CD14-positive monocyte (primary cell): ENCODE results near the gene BIN1. TPM values are rescaled to one million over a fixed set of nuclear protein-coding genes. Genes with fewer than 3 reads are reported as not detected.

ENCODE experiments used
- DNase-seq, 3 donors: peaks; one replicate each; pipeline ENCODE4 v3.0.0-alpha.2; 2011 to 2022
- H2AFZ ChIP-seq: 2 replicates; pipeline ENCODE4 v1.6.0; 2012; ENCODE audit warnings: mild to moderate bottlenecking, low read depth, low read length, inconsistent platforms; ENCODE audit not compliant: insufficient read depth, poor library complexity, severe bottlenecking
- H3K27ac ChIP-seq, 2 donors: 1 replicate in 1 of 2; 2 replicates in 1 of 2; pipeline ENCODE4 v1.5.1; 2012 to 2013; ENCODE audit warnings: low read length in 2 of 2, control low read depth in 1 of 2, inconsistent platforms in 1 of 2, low read depth in 1 of 2, mild to moderate bottlenecking in 1 of 2
- H3K27me3 ChIP-seq, 2 donors: one replicate each; pipeline versions ENCODE4 v1.6.0 to v1.6.1; 2011 to 2013; ENCODE audit warnings: low read length in 2 of 2; ENCODE audit not compliant: control insufficient read depth in 2 of 2, insufficient read depth in 2 of 2
- H3K36me3 ChIP-seq, 2 donors: replicated peaks in 1 of 2; 1 replicate in 1 of 2; 2 replicates in 1 of 2; pipeline versions ENCODE4 v1.5.1 to v1.6.1; 2012 to 2013; ENCODE audit warnings: low read length in 2 of 2, control low read depth in 1 of 2, inconsistent platforms in 1 of 2, mild to moderate bottlenecking in 1 of 2; ENCODE audit not compliant: insufficient read depth in 2 of 2, control insufficient read depth in 1 of 2
- H3K4me1 ChIP-seq, 2 donors: 1 replicate in 1 of 2; 2 replicates in 1 of 2; pipeline versions ENCODE4 v1.5.1 to v1.6.1; 2012 to 2013; ENCODE audit warnings: low read length in 2 of 2, control low read depth in 1 of 2, inconsistent platforms in 1 of 2, mild to moderate bottlenecking in 1 of 2, moderate library complexity in 1 of 2; ENCODE audit not compliant: insufficient read depth in 2 of 2, control insufficient read depth in 1 of 2
- H3K4me2 ChIP-seq: replicated peaks from 2 replicates; pipeline ENCODE3; 2012; ENCODE audit warnings: low read length, moderate library complexity, mild to moderate bottlenecking; ENCODE audit not compliant: poor library complexity, severe bottlenecking; ENCODE audit errors: extremely low read depth
- H3K4me3 ChIP-seq, 3 experiments: fragments of 200-600 bp in 1 of 3; sonication (generic) in 1 of 3; replicated peaks in 1 of 3; 1 replicate in 2 of 3; 2 replicates in 1 of 3; pipeline ENCODE4 v1.5.1; 2011 to 2013; ENCODE audit warnings: low read length in 3 of 3, mild to moderate bottlenecking in 3 of 3, control low read depth in 2 of 3, low read depth in 2 of 3, inconsistent platforms in 1 of 3, moderate library complexity in 1 of 3
- H3K79me2 ChIP-seq: 2 replicates; pipeline ENCODE4 v1.6.0; 2012; ENCODE audit warnings: mild to moderate bottlenecking, control low read depth, inconsistent platforms, low read length, moderate library complexity; ENCODE audit not compliant: insufficient read depth
- H3K9ac ChIP-seq: 2 replicates; pipeline ENCODE4 v1.6.0; 2017; ENCODE audit warnings: low read length, mild to moderate bottlenecking; ENCODE audit not compliant: insufficient read depth, poor library complexity, severe bottlenecking
- H3K9me3 ChIP-seq, 2 donors: replicated peaks in 1 of 2; 1 replicate in 1 of 2; 2 replicates in 1 of 2; pipeline versions ENCODE4 v1.5.1 to v1.6.1; 2012 to 2013; ENCODE audit warnings: low read length in 2 of 2, control low read depth in 1 of 2; ENCODE audit not compliant: control insufficient read depth in 1 of 2, insufficient read depth in 1 of 2
- H4K20me1 ChIP-seq: 2 replicates; pipeline ENCODE4 v1.6.0; 2012; ENCODE audit warnings: mild to moderate bottlenecking, low read length, control low read depth, moderate library complexity; ENCODE audit not compliant: insufficient read depth
- H3K27ac Mint-ChIP-seq, 7 donors: one replicate each; pipeline ENCODE4 v1.8.0; 2020; ENCODE audit warnings: mild to moderate bottlenecking in 7 of 7, mixed read lengths in 7 of 7, moderate library complexity in 6 of 7, inconsistent platforms in 2 of 7
- H3K27me3 Mint-ChIP-seq, 3 donors: one replicate each; pipeline ENCODE4 v1.8.0; 2021 to 2022; ENCODE audit warnings: low read depth in 3 of 3, mild to moderate bottlenecking in 3 of 3, mixed read lengths in 3 of 3, moderate library complexity in 3 of 3, inconsistent platforms in 1 of 3
- H3K36me3 Mint-ChIP-seq, 2 donors: one replicate each; pipeline ENCODE4 v1.8.0; 2020; ENCODE audit warnings: mixed read lengths in 2 of 2, inconsistent platforms in 1 of 2, mild to moderate bottlenecking in 1 of 2
- H3K4me1 Mint-ChIP-seq: one replicate; pipeline ENCODE4 v1.8.0; 2020; ENCODE audit warnings: mild to moderate bottlenecking, mixed read lengths
- H3K4me3 Mint-ChIP-seq, 2 donors: one replicate each; pipeline ENCODE4 v1.8.0; 2020; ENCODE audit warnings: mild to moderate bottlenecking in 2 of 2, mixed read lengths in 2 of 2, moderate library complexity in 1 of 2
- H3K9me3 Mint-ChIP-seq, 7 donors: one replicate each; pipeline ENCODE4 v1.8.0; 2020 to 2022; ENCODE audit warnings: mixed read lengths in 7 of 7, mild to moderate bottlenecking in 6 of 7, moderate library complexity in 6 of 7, inconsistent platforms in 2 of 7
- CTCF ChIP-seq: fragments of 200-600 bp; IDR thresholded peaks from one replicate; pipeline ENCODE4 v1.8.0; 2022; ENCODE audit warnings: antibody characterized with exemption, mild to moderate bottlenecking
- WGBS: methylation state at CpG from one replicate; pipeline ENCODE4 v1.1.5; 2013; ENCODE audit warnings: missing lambda C conversion rate; ENCODE audit not compliant: insufficient coverage; 5-methylcytosine and 5-hydroxymethylcytosine counted together
- intact Hi-C, 2 donors: fragments of 100-400 bp; cut with micrococcal nuclease; formaldehyde crosslinking; loops; one replicate each; pipeline versions ENCODE4 v1.15.0 to v1.15.1; 2023
- polyA plus RNA-seq, 3 donors: library from polyadenylated mRNA; depleted of rRNA in 1 of 3; unstranded in 2 of 3; stranded (reverse) in 1 of 3; fragments of 300-500 nt in 2 of 3; fragments of >200 nt in 1 of 3; fragmentation: Illumina TruSeq in 2 of 3; gene quantifications; 1 replicate in 2 of 3; 2 replicates in 1 of 3; pipeline ENCODE4 v1.2.3, GENCODE V29; 2012 to 2021

The BIN1 gene
- polyA plus RNA-seq, 3 donors, result 3.4 to 7.5 (median 4.1) TPM

- DNase-seq, result no peak
- Histone ChIP-seq H4K20me1 (no peaks in the 10 kb centered on the region), H3K4me2 (no peak overlapping the region), H3K4me1 (no peaks in the 10 kb centered on the region), H3K79me2 (no peaks in the 10 kb centered on the region), H3K9ac (no peak overlapping the region), H3K4me3 (no peak overlapping the region), H3K27ac (no peak overlapping the region), H3K27me3 (no peaks in the 10 kb centered on the region), H2AFZ (no peak overlapping the region), H3K36me3 (no peaks in the 10 kb centered on the region), H3K9me3 (peaks cover 0 to 2% of the 10 kb centered on the region in 2 donors)
- Mint-ChIP-seq H3K9me3 (peaks cover 5 to 20% (median 10%) of the 10 kb centered on the region in 7 donors), H3K27me3 (peaks cover 0 to 4% (median 2%) of the 10 kb centered on the region in 3 donors), H3K36me3 (no peaks in the 10 kb centered on the region), H3K4me3 (no peak overlapping the region), H3K27ac (no peak overlapping the region), H3K4me1 (no peaks in the 10 kb centered on the region)
- intact Hi-C loops, result no loop called here
- TF ChIP-seq CTCF, result no peak
- WGBS, result no CpG with 5 or more reads among the region's 1 CpG
Measured at GRCh38 chr2:127125821-127126220, 18.9 kb upstream of the BIN1 start.

- intact Hi-C loops, result no loop called here
- Histone ChIP-seq H3K4me3 (no peak overlapping the region), H3K9me3 (peaks cover 0 to 6% of the 10 kb centered on the region in 2 donors), H3K27ac (no peak overlapping the region), H3K27me3 (no peaks in the 10 kb centered on the region), H2AFZ (no peak overlapping the region), H3K79me2 (no peaks in the 10 kb centered on the region), H3K4me1 (no peaks in the 10 kb centered on the region), H3K4me2 (no peak overlapping the region), H4K20me1 (no peaks in the 10 kb centered on the region), H3K9ac (no peak overlapping the region), H3K36me3 (no peaks in the 10 kb centered on the region)
- 98% methylated on average over 7 of the region's 8 CpGs for WGBS
- H3K27me3 Mint-ChIP-seq, result peaks cover 0 to 4% (median 2%) of the 10 kb centered on the region in 3 donors
- H3K4me1 Mint-ChIP-seq, result no peaks in the 10 kb centered on the region
- no peak for DNase-seq
- H3K9me3 Mint-ChIP-seq, result peaks cover 5 to 22% (median 11%) of the 10 kb centered on the region in 7 donors
- no peak overlapping the region for H3K27ac Mint-ChIP-seq
- H3K4me3 Mint-ChIP-seq, result no peak overlapping the region
- H3K36me3 Mint-ChIP-seq, result no peaks in the 10 kb centered on the region
- no peak for TF ChIP-seq CTCF
Measured at GRCh38 chr2:127124426-127124825, 17.5 kb upstream of the BIN1 start.
